ENCODE data around the gene INAFM2.

INAFM2 gene

DNA sequence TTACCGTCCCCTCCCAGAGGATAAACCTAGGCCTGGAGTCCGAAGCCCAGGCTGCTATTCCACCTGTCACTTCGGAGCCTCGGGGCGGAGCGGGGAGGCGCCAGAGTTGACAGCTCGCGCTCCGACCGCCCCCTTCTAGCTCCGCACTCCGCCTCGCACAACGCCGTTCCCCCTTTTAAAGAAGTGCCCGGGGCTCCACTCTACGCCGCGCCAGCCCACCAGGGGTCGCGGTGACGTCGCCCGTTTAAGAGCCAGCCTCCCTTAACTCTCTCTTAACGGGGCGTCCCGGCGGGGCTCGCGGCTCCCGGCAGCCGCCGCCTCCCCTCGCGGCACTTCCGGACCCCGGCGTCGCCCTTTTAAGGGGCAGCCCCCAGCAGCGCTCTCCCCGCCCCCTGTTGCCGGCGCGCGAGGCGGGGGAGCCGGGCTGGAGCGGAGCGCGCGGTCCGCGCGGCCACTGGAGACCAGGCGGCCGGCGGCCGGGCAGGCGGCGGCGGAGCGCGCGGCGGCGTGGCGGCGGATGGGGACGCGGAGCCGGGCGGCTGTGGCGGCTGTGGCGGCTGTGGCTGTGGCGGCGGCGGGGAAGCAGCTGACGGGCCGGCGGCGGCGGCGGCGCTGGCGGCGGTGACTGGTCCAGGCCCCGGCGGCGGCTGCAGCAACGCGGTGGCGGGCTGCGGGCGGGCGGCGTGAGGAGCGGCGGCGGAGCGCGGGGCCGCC, at the start of gene INAFM2:
TSS of gene INAFM2 (plus strand) at position 454 of the 714 bp plus-strand sequence. CDS start 364 bp downstream, outside the sequence.
- peak; percentile 96 for DNase-seq

DNA sequence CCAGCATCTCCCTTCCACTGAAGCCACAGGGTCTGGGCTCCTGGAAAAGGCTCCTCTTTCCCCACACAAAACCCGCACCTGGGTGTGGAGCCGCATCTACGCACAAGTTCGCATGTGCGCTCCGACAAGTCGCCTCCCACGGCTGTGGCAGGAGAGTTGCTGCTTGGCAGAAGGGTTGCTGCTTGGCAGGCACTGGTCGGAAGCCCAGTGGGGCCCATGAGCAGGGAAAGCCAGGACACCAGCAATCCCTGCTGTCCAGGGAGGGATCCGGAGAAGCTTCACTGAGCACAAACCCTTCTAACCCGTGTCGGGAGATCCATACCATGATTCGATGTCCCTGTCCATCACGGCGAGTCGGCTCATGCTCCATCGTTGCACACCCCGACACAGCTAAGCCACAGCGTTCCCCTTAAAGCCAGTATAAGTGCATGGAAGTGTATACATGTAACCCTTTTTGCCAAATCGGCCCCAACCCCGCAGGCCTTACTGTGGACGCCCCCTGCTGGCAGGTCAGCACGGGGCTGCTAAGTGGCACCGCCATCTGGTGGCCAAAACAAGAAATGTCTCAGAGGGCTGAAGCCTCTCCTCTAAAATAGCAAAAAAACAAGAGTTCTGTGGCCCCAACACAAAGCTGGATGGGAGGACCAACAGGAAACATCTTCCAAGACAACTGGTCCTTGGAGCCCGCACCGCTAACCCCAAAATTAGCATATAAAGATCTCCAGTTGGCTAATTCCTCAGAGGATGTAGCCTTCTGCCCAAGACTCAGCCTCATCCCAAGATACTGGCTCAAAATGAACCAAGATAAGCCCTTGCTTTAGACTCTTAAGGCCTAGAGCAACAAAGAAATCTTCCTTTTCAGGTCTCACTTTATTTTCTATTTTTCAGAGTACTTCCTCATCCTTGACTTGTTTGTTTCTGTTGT, 48.9 kb upstream of the INAFM2 start:
- peak; percentile 98 for DNase-seq

DNA sequence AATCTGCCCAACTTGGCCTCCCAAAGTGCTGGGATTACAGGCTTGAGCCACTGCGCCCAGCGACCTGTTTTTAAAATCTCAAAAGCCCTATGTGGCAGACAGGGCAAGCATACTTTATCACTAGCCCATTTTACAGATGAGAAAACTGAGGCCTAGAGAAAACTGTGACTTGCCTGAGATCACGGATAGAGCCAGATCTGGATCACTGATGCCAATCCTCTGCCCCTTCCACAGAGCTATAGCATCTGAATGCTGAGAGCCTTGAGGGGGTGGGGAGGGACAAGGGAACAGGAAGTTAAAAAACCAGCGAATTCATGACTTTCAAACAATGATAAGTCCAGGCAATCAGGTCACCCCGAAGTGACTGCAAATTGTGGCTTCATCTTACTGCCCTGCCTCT, 48.0 kb upstream of the INAFM2 start:
- DNase-seq, result no peak

DNA sequence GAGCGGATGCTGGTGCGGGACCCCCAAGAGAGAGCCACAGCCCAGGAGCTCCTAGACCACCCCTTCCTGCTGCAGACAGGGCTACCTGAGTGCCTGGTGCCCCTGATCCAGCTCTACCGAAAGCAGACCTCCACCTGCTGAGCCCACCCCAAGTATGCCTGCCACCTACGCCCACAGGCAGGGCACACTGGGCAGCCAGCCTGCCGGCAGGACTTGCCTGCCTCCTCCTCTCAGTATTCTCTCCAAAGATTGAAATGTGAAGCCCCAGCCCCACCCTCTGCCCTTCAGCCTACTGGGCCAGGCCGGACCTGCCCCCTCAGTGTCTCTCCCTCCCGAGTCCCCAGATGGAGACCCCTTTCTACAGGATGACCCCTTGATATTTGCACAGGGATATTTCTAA, 47.5 kb upstream of the INAFM2 start:
- no peak for DNase-seq

DNA sequence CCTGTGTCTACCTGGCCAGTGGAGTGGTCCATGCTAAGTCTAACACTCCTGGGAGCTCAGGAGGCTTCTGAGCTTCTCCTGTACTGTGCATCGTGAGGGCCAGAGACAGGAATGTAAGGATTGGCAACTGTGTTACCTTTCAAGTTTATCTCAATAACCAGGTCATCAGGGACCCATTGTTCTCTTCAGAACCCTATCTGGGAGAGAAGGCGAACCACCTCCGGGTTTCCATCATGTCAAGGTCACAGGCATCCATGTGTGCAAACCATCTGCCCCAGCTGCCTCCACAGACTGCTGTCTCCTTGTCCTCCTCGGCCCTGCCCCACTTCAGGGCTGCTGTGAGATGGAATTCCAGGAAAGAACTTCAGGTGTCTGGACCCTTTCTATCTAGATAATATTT, 46.6 kb upstream of the INAFM2 start:
- no peak for DNase-seq

GRCh38 chr15:40277471-40277870, 46.0 kb upstream of the INAFM2 start:
- DNase-seq, result no peak

DNA sequence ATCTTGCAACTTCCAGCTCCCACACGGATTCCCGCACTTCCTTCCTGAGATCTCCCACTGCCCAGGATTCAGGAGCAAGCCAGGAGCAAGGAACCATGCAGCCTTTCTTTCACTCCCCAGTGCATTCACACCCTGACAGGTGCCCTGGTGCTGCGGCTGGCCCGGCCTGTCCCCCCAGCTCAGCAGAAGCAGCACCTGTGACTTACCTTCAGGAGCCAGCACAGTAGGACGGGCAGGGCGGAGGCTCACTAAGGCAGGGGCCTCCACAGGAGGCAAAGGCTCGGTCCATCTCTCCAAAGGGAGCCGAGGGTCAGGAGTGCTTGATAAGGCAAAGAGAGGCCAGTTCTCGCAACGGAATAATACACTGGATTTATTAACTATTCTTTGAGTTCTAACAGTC, 45.5 kb upstream of the INAFM2 start:
- no peak for DNase-seq

DNA sequence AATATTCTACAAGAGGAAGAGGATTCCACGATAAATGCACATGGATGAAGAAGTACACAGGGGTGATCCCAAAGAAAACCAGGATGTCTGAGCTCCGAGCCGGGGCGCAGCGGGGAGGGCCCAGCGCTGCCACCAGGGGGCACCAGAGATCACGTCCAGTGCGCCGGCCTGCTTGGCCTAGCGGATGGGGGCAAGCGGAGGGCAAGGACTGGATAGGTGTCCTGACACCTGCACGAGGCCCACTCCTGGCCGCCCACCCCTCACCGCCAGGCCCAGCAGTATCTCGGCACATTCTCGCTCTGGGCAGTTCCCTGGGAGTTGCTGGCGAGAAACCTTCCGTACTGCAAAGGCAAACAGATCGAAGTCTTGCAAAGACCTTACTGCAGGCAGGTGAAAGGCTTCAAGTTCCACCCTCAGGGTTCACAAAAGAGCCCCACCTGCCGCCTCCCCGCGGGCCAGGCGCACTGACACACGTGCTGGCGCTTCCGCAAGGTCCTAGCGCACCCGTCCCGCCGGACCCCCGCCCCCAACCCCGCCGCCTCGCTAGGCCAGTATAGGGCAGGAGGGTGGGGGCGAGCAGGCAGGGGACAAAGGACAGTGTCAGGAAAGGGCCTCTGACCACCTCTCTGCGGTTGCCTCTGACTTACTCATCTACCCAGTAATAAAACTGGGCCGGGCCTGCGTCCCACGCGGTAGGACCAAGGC, 43.9 kb upstream of the INAFM2 start:
- peak; percentile 91 for DNase-seq

DNA sequence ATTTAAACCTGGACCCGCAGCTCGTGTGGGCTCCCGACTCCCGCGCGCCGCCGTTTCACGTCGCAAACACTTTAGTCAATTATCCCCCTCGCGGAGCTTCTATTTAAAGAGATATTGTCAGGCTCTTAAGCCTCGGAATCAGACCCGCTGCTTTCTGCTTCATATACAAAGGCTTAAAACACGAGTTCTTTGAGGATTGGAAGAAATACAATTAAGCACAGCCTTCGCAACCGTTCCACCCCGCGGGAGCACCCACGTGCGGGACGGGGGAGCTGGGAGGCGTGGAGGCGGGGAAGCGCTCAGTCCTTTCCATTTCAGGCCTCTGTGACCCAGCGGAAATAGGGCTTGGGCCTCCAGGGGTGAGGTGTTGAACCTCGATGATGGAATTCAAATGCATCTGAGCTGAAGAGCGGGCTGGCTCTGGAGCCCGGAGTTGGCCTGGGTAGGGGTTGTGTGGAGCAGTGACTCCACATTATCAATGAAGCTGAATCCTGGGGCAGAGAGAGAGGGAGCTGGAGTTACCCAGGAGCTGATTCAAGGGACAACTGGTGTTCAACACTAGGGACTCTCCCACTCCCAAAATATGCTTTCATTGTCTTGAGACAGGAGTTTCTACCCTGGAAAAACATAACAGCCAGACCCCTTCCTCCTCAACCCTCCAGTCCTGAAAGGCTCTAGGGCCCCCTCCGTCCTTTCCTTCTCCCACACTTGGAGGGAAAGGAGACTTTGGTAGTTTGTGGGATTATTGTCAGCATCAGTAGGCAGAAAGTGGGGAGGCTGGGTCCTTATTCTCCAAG, 43.0 kb upstream of the INAFM2 start:
- no peak for DNase-seq

- DNase-seq, result no peak
Observed at GRCh38 chr15:40281057-40281800, 42.3 kb upstream of the INAFM2 start.

GRCh38 chr15:40281801-40282146, 41.7 kb upstream of the INAFM2 start:
- DNase-seq, result no peak

- no peak for DNase-seq
Observed at GRCh38 chr15:40282147-40282868, 41.2 kb upstream of the INAFM2 start.

DNA sequence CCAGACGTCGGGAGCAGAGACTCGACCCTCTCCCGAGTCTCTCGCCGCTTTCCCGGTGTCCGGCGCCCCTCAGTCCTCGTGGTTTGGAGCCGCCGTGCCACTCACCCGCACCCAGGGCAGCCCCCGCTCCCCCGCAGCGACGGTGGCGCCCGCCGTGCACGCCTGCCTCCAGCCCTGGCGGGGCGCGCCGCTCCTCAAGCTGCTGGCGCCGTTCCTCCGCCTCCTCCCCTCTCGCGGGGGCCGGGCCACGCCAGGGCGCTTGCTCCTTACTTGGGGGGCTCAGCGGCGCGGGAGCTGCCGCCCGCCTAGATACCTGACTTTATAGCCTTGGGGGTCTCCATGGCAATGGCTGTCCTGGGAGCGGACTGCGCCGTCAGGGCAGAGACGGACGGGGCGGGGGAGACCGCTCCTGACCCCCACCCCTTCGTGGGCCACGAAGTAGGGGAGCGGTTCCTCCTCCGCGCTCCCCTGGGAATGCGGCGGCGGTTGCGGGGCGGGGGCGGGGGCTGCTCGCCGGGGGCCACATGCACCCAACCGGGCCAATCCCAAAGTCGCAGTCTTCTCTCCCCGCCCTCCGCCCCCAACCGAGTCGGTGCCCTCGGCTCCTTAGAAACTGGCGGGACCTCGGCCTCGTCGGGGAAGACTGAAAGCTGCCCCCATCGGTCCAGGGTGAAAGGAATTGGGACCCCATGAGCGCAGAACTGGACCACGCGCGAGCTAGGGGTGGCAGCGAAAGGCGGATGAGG, 40.5 kb upstream of the INAFM2 start, which contains the start of gene ANKRD63:
TSS of gene ANKRD63 (minus strand) at position 196 of the 746 bp plus-strand sequence. CDS start 478 bp downstream, outside the sequence.
- peak; percentile 83 for DNase-seq

- no peak for DNase-seq
Observed at GRCh38 chr15:40283615-40284300, 39.7 kb upstream of the INAFM2 start.

GRCh38 chr15:40285151-40285550, 38.3 kb upstream of the INAFM2 start:
- no peak for DNase-seq

GRCh38 chr15:40285554-40286011, 37.9 kb upstream of the INAFM2 start:
- DNase-seq, result no peak

DNA sequence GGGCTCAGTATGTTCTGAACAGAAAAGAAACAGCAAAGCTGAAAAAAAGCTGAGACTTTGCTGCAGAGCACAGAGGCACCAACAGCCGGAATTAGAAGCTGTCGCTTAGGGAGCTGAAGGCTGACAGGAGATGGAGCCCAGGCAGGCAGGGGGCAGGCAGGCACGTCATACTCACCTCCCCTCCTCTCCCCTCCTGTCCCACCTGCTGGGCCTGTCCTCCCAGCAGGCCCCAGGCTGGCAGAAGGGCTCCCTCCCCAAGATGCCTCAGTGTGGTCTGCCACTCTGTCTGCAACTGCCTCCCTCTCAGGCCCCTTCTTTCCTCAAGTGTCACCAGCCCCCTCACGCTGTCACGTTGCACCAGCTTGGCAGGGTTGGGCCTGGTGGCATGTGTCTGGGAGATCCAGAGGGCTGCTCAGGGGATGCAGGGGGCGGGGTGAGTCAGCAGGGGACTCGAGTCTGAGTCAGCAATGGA, 37.4 kb upstream of the INAFM2 start:
- no peak for DNase-seq

DNA sequence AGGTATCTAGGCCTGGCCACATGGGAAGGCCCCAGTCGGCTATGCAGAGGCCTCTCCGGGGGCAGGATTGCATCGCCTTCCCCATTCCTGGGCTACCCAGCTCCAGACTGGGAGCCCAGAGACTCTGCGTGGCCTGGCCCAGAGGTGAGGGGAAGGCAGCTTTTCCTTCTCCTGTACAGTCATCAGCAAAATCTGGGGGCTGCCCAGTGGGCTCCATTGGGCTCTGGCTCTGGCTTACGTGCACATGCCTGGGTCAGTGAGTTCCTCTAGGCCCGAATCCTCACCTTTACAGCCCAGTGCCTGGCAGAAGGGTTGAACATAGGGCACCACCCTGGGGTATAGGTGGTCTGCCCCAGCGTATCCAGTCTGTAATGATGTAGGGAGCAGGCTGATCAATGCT, 36.7 kb upstream of the INAFM2 start:
- no peak for DNase-seq

DNA sequence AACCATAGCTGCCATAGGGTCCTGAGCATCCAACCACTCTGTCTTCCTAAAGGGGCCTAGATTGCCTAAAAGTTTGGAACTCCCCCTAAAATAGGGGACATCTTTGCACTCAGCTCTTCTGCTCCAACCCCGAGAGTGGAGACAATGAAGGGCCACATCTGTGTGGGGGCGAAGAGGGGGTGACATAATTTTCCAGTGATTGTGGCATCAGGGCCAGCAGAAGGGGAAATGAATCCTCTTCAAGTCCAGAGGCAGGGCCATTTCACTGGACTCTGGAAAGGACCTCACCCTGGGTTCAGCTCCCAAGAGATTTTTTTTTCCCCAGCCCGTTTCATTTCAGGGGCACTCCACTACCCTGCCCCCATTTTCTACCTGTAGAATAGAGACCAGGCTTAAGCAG, 36.0 kb upstream of the INAFM2 start:
- no peak for DNase-seq

All from activated CD8-positive, alpha-beta memory T cell treated with anti-CD3 and anti-CD28 coated beads for 24 hours (primary cell).